Progenitor cell of endocrine pancreas (in vitro differentiated cells): Measurements from ENCODE around the gene PTGDR. TPM values are rescaled to one million over a fixed set of nuclear protein-coding genes. Genes with fewer than 3 reads are reported as not detected.

Experiments
- DNase-seq: peaks from one replicate; pipeline ENCODE4 v3.0.0; 2021; ENCODE audit warnings: low spot score; ENCODE audit not compliant: unreplicated experiment
- H3K27ac Mint-ChIP-seq: 2 replicates; pipeline ENCODE4 v1.8.0; 2021; ENCODE audit warnings: mild to moderate bottlenecking, moderate library complexity, mixed read lengths
- H3K27me3 Mint-ChIP-seq: 2 replicates; pipeline ENCODE4 v1.8.0; 2021; ENCODE audit warnings: mixed read lengths
- H3K36me3 Mint-ChIP-seq: 2 replicates; pipeline ENCODE4 v1.8.0; 2022; ENCODE audit warnings: mixed read lengths; ENCODE audit not compliant: insufficient read depth
- H3K4me1 Mint-ChIP-seq: 2 replicates; pipeline ENCODE4 v1.8.0; 2021; ENCODE audit warnings: low read depth, mixed read lengths
- H3K4me3 Mint-ChIP-seq: 2 replicates; pipeline ENCODE4 v1.8.0; 2021; ENCODE audit warnings: low read depth, mild to moderate bottlenecking, moderate library complexity, mixed read lengths
- H3K9me3 Mint-ChIP-seq: 2 replicates; pipeline ENCODE4 v1.8.0; 2021; ENCODE audit warnings: low read depth, mixed read lengths
- total RNA-seq: library from RNA; stranded (reverse); gene quantifications from 2 replicates; pipeline ENCODE4 v1.2.1, GENCODE V29; 2021
- TF ChIP-seq, protein P1 (sequence below): fragments of 200-600 bp; sonication (generic); IDR thresholded peaks from one replicate; pipeline ENCODE4 v1.5.0; 2021; ENCODE audit warnings: antibody characterized with exemption, mild to moderate bottlenecking; ENCODE audit not compliant: unreplicated experiment

The PTGDR gene
- total RNA-seq, 1 donor from 2014 or later = not detected

DNA sequence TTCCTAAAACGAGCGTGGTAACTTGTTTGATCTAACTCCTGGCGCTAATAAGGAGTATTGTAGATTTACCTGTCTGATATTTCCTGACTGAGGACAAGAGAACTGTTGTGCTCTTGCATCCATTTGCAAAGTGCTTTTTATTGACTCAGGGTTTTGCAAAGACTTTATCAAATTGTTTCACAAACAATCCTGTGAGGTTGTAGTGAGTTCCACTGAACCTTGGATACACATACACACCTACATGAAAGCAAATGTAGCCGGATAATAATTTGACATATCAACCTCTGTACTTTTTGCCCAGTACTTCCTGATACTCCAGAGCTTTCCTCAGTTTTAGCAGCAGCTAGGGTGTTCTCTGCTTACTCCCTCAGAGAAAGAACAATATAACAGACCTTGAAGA, 39.9 kb downstream of the PTGDR start:
- H3K27ac Mint-ChIP-seq = no peak overlapping the region

DNA sequence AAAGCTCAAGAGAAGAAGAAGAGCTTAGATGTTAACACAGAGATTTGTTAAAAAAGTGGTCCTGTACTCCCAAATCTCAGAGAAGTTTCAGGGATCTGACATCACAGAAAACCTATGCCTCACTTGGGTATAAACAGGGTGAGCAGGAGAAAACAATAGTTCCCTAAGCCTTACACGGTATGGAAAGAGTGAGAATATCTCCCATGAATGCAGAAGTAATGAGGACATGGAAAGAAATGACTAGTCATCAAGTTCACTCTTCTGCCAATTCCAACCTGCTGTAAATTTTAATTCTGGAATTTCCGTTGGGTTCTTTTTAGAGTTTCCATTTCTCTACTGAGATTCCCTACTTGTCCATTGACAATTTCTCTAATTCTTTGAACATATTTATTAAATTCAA, 40.4 kb downstream of the PTGDR start:
- no peak overlapping the region for H3K27ac Mint-ChIP-seq
- H3K4me1 Mint-ChIP-seq = peaks cover 6% of the 10 kb centered on the region
- no peak overlapping the region for H3K4me3 Mint-ChIP-seq
- TF ChIP-seq, protein P1, sequence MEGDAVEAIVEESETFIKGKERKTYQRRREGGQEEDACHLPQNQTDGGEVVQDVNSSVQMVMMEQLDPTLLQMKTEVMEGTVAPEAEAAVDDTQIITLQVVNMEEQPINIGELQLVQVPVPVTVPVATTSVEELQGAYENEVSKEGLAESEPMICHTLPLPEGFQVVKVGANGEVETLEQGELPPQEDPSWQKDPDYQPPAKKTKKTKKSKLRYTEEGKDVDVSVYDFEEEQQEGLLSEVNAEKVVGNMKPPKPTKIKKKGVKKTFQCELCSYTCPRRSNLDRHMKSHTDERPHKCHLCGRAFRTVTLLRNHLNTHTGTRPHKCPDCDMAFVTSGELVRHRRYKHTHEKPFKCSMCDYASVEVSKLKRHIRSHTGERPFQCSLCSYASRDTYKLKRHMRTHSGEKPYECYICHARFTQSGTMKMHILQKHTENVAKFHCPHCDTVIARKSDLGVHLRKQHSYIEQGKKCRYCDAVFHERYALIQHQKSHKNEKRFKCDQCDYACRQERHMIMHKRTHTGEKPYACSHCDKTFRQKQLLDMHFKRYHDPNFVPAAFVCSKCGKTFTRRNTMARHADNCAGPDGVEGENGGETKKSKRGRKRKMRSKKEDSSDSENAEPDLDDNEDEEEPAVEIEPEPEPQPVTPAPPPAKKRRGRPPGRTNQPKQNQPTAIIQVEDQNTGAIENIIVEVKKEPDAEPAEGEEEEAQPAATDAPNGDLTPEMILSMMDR = no peak
- no peaks in the 10 kb centered on the region for H3K9me3 Mint-ChIP-seq
- DNase-seq = no peak
- H3K36me3 Mint-ChIP-seq = no peaks in the 10 kb centered on the region
- peaks cover 18% of the 10 kb centered on the region for H3K27me3 Mint-ChIP-seq

More for the DNA sequence above, 39.9 kb downstream of the PTGDR start:
- no peaks in the 10 kb centered on the region for H3K36me3 Mint-ChIP-seq
- no peaks in the 10 kb centered on the region for H3K9me3 Mint-ChIP-seq
- H3K4me3 Mint-ChIP-seq = no peak overlapping the region
- no peak for DNase-seq
- peaks cover 6% of the 10 kb centered on the region for H3K4me1 Mint-ChIP-seq
- TF ChIP-seq, protein P1 = no peak
- peaks cover 12% of the 10 kb centered on the region for H3K27me3 Mint-ChIP-seq

DNA sequence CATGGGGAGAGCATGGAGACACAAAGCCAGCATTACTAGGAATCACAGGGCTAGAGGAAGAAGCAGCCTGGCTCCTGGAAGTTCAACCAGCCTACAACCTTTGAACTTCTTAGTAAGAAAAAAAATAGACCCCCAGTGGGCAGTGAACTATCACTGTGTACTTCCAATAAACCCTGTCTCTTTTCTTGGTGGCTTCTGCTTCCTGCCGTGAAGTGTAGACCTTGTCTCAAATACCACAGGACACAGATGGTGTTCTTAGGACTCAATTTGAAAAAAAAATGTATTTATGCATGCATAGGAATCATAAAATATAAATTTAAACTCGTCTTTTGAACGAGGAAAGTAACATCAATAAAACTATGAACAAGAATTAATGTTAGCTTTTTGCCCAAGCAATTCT, 43.0 kb downstream of the PTGDR start:
- TF ChIP-seq, protein P1 = no peak
- Mint-ChIP-seq H3K27me3 (peaks cover 35% of the 10 kb centered on the region), H3K4me1 (peaks cover 19% of the 10 kb centered on the region), H3K9me3 (no peaks in the 10 kb centered on the region), H3K4me3 (no peak overlapping the region), H3K36me3 (no peaks in the 10 kb centered on the region), H3K27ac (no peak overlapping the region)
- no peak for DNase-seq

DNA sequence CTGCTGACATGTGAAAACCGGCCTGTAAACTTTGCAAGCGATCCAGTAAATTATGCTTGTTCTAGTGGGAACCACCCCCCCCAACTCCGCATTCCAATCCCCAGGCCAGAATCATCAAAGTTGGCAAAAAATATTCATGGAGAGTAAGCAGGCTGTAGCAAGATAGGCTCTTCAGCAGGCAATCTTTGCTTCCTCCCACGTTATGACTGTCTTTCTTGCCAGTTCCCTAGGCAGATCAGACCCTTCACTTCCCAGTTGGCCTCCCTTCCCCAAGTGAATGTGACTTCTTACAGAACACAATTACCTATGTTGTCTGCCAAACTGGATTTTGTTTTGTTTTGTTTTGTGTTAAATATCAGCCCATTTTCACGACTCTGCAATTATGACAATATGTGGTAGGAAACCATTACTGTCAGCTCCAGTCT, 45.4 kb downstream of the PTGDR start:
- no peaks in the 10 kb centered on the region for H3K36me3 Mint-ChIP-seq
- TF ChIP-seq, protein P1 = no peak
- peak overlapping the region; percentile 78 for H3K4me3 Mint-ChIP-seq
- no peaks in the 10 kb centered on the region for H3K9me3 Mint-ChIP-seq
- H3K4me1 Mint-ChIP-seq = peaks cover 13% of the 10 kb centered on the region
- H3K27ac Mint-ChIP-seq = no peak overlapping the region
- no peak for DNase-seq
- H3K27me3 Mint-ChIP-seq = peaks cover 57% of the 10 kb centered on the region

DNA sequence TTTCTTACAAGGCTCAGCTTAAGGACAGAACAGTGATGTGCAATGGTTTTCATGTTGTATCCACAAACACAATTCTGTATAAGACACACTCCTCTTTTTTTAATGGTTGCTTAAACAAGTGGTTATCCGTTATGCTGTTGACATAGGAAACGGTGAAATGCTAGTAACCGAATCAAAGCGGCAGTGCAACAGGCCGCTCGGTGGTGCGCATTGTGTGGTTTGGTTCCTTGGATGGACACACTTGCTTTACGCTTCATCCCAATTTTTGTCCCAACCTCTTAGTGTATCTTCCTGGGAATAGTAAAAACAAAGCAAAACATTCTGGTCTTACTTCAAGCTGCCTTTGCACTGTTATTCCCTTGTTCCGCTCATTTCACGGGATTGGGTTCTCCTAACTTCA, 46.0 kb downstream of the PTGDR start:
- no peaks in the 10 kb centered on the region for H3K9me3 Mint-ChIP-seq
- peaks cover 62% of the 10 kb centered on the region for H3K27me3 Mint-ChIP-seq
- peak overlapping the region; percentile 78 for H3K4me3 Mint-ChIP-seq
- H3K4me1 Mint-ChIP-seq = peaks cover 13% of the 10 kb centered on the region
- TF ChIP-seq, protein P1 = no peak
- DNase-seq = no peak
- no peaks in the 10 kb centered on the region for H3K36me3 Mint-ChIP-seq
- H3K27ac Mint-ChIP-seq = peak overlapping the region; percentile 73
